ENCODE results near the gene TGIF2. TPM values are rescaled to one million over a fixed set of nuclear protein-coding genes. Genes with fewer than 3 reads are reported as not detected.
"Not testable (repeated sequence)": the region's sequence is repeated elsewhere in the genome, so short reads cannot be mapped to it uniquely, and the experiment has no call there.

Gene TGIF2
- total RNA-seq, 2 donors from 2014 or later: 33.4 to 39.0 TPM

GRCh38 chr20:36562724-36563123, 10.7 kb upstream of the TGIF2 start:
- no peak overlapping the region for H3K27ac ChIP-seq (ENCODE audit: low read depth, low read length)
- H3K27me3 Mint-ChIP-seq (ENCODE audit: insufficient read depth): no peaks in the 10 kb centered on the region
- peak; percentile 74 for DNase-seq

GRCh38 chr20:36563374-36563773, 10.0 kb upstream of the TGIF2 start:
- Histone ChIP-seq H3K4me3 (ENCODE audit: low read length) (no peak overlapping the region), H3K4me1 (ENCODE audit: control insufficient read depth, insufficient read depth, low read length) (no peaks in the 10 kb centered on the region), H3K9ac (ENCODE audit: extremely low read depth, low read length, poor library complexity, severe bottlenecking) (no peak overlapping the region), H3K27me3 (ENCODE audit: control insufficient read depth, insufficient read depth, low read length, poor library complexity, severe bottlenecking) (no peaks in the 10 kb centered on the region), H3K9me3 (ENCODE audit: control insufficient read depth, low read length) (peaks cover 14% of the 10 kb centered on the region), H3K27ac (ENCODE audit: low read depth, low read length) (no peak overlapping the region), H3K36me3 (ENCODE audit: control insufficient read depth, insufficient read depth, low read length) (no peaks in the 10 kb centered on the region)
- Mint-ChIP-seq H3K27ac (no peak overlapping the region), H3K4me3 (no peak overlapping the region), H3K27me3 (ENCODE audit: insufficient read depth) (no peaks in the 10 kb centered on the region), H3K9me3 (peaks cover 12% of the 10 kb centered on the region), H3K36me3 (ENCODE audit: low read depth) (peaks cover 18% of the 10 kb centered on the region), H3K4me1 (peaks cover 14% of the 10 kb centered on the region)
- 94% methylated on average over 1 of the region's 1 CpG; no CpG with 5 or more reads in 1 of the 2 experiments for WGBS, 2 experiments (ENCODE audit: insufficient coverage in 1 of 2, insufficient read length in 1 of 2)
- DNase-seq: no peak
- TF ChIP-seq CTCF (conservative IDR thresholded peaks at IDR 0.05): no peak

More at GRCh38 chr20:36562724-36563123, 10.7 kb upstream of the TGIF2 start:
- no peak overlapping the region for H3K4me3 ChIP-seq (ENCODE audit: low read length)
- H3K9me3 Mint-ChIP-seq: peaks cover 12% of the 10 kb centered on the region
- peak overlapping the region; percentile 38 for H3K27ac Mint-ChIP-seq
- no peaks in the 10 kb centered on the region for H3K27me3 ChIP-seq (ENCODE audit: control insufficient read depth, insufficient read depth, low read length, poor library complexity, severe bottlenecking)
- peaks cover 18% of the 10 kb centered on the region for H3K36me3 Mint-ChIP-seq (ENCODE audit: low read depth)
- peaks cover 14% of the 10 kb centered on the region for H3K4me1 Mint-ChIP-seq
- WGBS, 2 experiments (ENCODE audit: insufficient coverage in 1 of 2, insufficient read length in 1 of 2): 12 to 17% methylated on average over 2 of the region's 2 CpGs
- no peaks in the 10 kb centered on the region for H3K4me1 ChIP-seq (ENCODE audit: control insufficient read depth, insufficient read depth, low read length)
- no peak overlapping the region for H3K4me3 Mint-ChIP-seq
- no peak for TF ChIP-seq CTCF (conservative IDR thresholded peaks at IDR 0.05)
- H3K9me3 ChIP-seq (ENCODE audit: control insufficient read depth, low read length): peaks cover 14% of the 10 kb centered on the region
- no peak overlapping the region for H3K9ac ChIP-seq (ENCODE audit: extremely low read depth, low read length, poor library complexity, severe bottlenecking)
- no peaks in the 10 kb centered on the region for H3K36me3 ChIP-seq (ENCODE audit: control insufficient read depth, insufficient read depth, low read length)

DNA sequence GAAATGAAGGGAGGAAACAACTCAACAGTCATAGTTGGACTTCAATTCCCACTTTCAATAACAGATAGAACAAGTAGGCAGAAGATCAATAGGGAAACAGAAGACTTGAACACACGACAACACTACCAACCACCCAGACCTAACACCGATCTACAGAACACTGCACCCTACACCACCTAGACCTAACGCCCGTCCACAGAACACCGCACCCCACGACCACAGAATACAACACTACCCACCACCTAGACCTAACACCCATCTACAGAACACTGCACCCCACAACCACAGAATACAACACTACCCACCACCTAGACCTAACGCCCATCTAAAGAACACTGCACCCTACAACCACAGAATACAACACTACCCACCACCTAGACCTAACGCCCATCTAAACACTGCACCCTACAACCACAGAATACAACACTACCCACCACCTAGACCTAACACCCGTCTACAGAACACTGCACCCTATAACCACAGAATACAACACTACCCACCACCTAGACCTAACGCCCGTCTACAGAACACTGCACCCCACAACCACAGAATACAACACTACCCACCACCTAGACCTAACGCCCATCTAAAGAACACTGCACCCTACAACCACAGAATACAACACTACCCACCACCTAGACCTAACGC, 9.2 kb upstream of the TGIF2 start:
- not testable (repeated sequence) for H3K27ac ChIP-seq (ENCODE audit: low read depth, low read length); H3K4me3 ChIP-seq (ENCODE audit: low read length); H3K27ac Mint-ChIP-seq; H3K36me3 ChIP-seq (ENCODE audit: control insufficient read depth, insufficient read depth, low read length); H3K4me1 ChIP-seq (ENCODE audit: control insufficient read depth, insufficient read depth, low read length); DNase-seq; H3K27me3 ChIP-seq (ENCODE audit: control insufficient read depth, insufficient read depth, low read length, poor library complexity, severe bottlenecking); H3K4me3 Mint-ChIP-seq; H3K27me3 Mint-ChIP-seq (ENCODE audit: insufficient read depth); H3K9ac ChIP-seq (ENCODE audit: extremely low read depth, low read length, poor library complexity, severe bottlenecking)
- peaks cover 14% of the 10 kb centered on the region for H3K9me3 ChIP-seq (ENCODE audit: control insufficient read depth, low read length)
- Mint-ChIP-seq H3K9me3 (peaks cover 12% of the 10 kb centered on the region), H3K36me3 (ENCODE audit: low read depth) (peaks cover 17% of the 10 kb centered on the region), H3K4me1 (peaks cover 14% of the 10 kb centered on the region)
- WGBS, 2 experiments (ENCODE audit: insufficient coverage in 1 of 2, insufficient read length in 1 of 2): 100% methylated on average over 1 to 10 of the region's 13 CpGs

- not testable (repeated sequence) for H3K4me3 ChIP-seq (ENCODE audit: low read length); H3K4me3 Mint-ChIP-seq; H3K27me3 Mint-ChIP-seq (ENCODE audit: insufficient read depth); H3K27ac ChIP-seq (ENCODE audit: low read depth, low read length); H3K27ac Mint-ChIP-seq; H3K27me3 ChIP-seq (ENCODE audit: control insufficient read depth, insufficient read depth, low read length, poor library complexity, severe bottlenecking); H3K36me3 ChIP-seq (ENCODE audit: control insufficient read depth, insufficient read depth, low read length); H3K4me1 ChIP-seq (ENCODE audit: control insufficient read depth, insufficient read depth, low read length); DNase-seq; H3K9ac ChIP-seq (ENCODE audit: extremely low read depth, low read length, poor library complexity, severe bottlenecking)
- Mint-ChIP-seq H3K4me1 (peaks cover 18% of the 10 kb centered on the region), H3K9me3 (peaks cover 12% of the 10 kb centered on the region), H3K36me3 (ENCODE audit: low read depth) (peaks cover 16% of the 10 kb centered on the region)
- 90 to 95% methylated on average over 3 to 6 of the region's 6 CpGs for WGBS, 2 experiments (ENCODE audit: insufficient coverage in 1 of 2, insufficient read length in 1 of 2)
- peaks cover 14% of the 10 kb centered on the region for H3K9me3 ChIP-seq (ENCODE audit: control insufficient read depth, low read length)
These were observed 8.7 kb upstream of the TGIF2 start for GRCh38 chr20:36564726-36565121.

All from endodermal cell (in vitro differentiated cells).